Large intestine (tissue), 3 donors: Measurements from ENCODE around the gene FBXO34. TPM values are rescaled to one million over a fixed set of nuclear protein-coding genes. Genes with fewer than 3 reads are reported as not detected.
A peak's percentile ranks its signal among the peaks of the same experiment; 100 is the strongest.

Experiments used
- DNase-seq, 2 donors: peaks; one replicate each; pipeline versions ENCODE4 v3.0.0 to v3.0.0-alpha.2; 2013
- H3K27ac ChIP-seq: one replicate; pipeline ENCODE4 v1.5.1; 2013; ENCODE audit warnings: low read length
- H3K27me3 ChIP-seq: 2 replicates; pipeline ENCODE4 v1.6.1; 2013; ENCODE audit warnings: low read length; ENCODE audit not compliant: control insufficient read depth, insufficient read depth
- H3K36me3 ChIP-seq: 2 replicates; pipeline ENCODE4 v1.6.1; 2013; ENCODE audit warnings: low read length; ENCODE audit not compliant: control insufficient read depth, insufficient read depth
- H3K4me1 ChIP-seq: one replicate; pipeline ENCODE4 v1.6.1; 2013; ENCODE audit warnings: low read length; ENCODE audit not compliant: control insufficient read depth, insufficient read depth
- H3K4me3 ChIP-seq: one replicate; pipeline ENCODE4 v1.5.1; 2013; ENCODE audit warnings: low read length
- H3K9me3 ChIP-seq: one replicate; pipeline ENCODE4 v1.6.1; 2013; ENCODE audit warnings: mild to moderate bottlenecking, low read depth, low read length, moderate library complexity; ENCODE audit not compliant: control insufficient read depth
- WGBS: methylation state at CpG from one replicate; pipeline ENCODE4 v1.1.5; 2013; ENCODE audit warnings: low lambda C conversion rate; ENCODE audit not compliant: insufficient coverage; 5-methylcytosine and 5-hydroxymethylcytosine counted together
- polyA plus RNA-seq: library from polyadenylated mRNA; unstranded; fragments of 120-200 nt; gene quantifications from one replicate; pipeline ENCODE4 v1.2.1, GENCODE V29; 2013

FBXO34 gene
- polyA plus RNA-seq, 1 donor: 25.5 TPM

DNA sequence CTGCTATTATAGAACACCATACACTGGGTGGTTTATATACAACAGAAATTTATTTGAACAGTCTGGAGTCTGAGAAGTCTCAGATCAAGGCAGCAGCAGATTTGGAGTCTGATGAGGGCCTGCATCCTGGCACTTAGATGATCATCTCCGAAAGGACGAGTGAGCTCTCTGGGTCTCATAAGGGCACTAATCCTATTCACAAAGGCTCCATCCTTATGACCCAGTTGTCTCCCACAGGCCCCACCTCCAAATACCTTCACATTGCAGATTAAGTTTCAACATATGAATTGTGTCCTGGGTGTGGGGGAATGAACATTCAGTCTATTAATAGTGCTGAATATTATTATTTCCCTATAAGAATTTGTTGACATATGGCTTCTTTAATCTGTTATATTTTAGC is 53.6 kb downstream of the FBXO34 start:
- no peaks in the 10 kb centered on the region for H3K4me1 ChIP-seq
- no CpG with 5 or more reads among the region's 2 CpGs for WGBS
- H3K36me3 ChIP-seq: peaks cover 2% of the 10 kb centered on the region
- no peaks in the 10 kb centered on the region for H3K9me3 ChIP-seq
- H3K27me3 ChIP-seq: no peaks in the 10 kb centered on the region
- H3K27ac ChIP-seq: no peak overlapping the region
- H3K4me3 ChIP-seq: no peak overlapping the region
- DNase-seq: no peak

DNA sequence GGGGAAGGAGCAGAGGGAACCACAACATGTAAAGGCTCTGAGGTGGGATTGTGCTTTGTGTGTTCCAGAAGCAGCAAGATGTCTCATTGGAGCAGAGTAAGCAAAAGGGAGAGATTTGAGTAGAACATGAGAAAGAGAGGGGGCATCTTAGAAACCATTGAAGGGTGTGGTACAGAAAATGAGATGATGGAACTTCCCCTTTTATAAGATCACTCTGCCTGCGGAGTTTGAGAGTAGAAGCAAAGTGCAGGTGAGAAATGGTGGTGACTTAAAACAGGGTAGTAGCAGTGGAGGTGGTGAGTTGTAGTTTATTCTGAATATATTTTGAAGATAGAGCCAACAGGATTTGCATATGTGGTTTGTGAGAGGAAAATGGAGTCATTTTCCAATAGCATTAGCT is 56.0 kb downstream of the FBXO34 start:
- Histone ChIP-seq H3K27ac (no peak overlapping the region), H3K36me3 (no peaks in the 10 kb centered on the region), H3K4me1 (no peaks in the 10 kb centered on the region), H3K27me3 (no peaks in the 10 kb centered on the region), H3K4me3 (no peak overlapping the region), H3K9me3 (no peaks in the 10 kb centered on the region)
- no peak for DNase-seq
- no CpG with 5 or more reads among the region's 1 CpG for WGBS

GRCh38 chr14:55328317-55328716 is 57.1 kb downstream of the FBXO34 start:
- Histone ChIP-seq H3K4me3 (no peak overlapping the region), H3K9me3 (no peaks in the 10 kb centered on the region), H3K27me3 (no peaks in the 10 kb centered on the region), H3K36me3 (no peaks in the 10 kb centered on the region), H3K4me1 (peaks cover 7% of the 10 kb centered on the region), H3K27ac (no peak overlapping the region)
- no peak for DNase-seq
- WGBS: no CpG with 5 or more reads among the region's 3 CpGs

DNA sequence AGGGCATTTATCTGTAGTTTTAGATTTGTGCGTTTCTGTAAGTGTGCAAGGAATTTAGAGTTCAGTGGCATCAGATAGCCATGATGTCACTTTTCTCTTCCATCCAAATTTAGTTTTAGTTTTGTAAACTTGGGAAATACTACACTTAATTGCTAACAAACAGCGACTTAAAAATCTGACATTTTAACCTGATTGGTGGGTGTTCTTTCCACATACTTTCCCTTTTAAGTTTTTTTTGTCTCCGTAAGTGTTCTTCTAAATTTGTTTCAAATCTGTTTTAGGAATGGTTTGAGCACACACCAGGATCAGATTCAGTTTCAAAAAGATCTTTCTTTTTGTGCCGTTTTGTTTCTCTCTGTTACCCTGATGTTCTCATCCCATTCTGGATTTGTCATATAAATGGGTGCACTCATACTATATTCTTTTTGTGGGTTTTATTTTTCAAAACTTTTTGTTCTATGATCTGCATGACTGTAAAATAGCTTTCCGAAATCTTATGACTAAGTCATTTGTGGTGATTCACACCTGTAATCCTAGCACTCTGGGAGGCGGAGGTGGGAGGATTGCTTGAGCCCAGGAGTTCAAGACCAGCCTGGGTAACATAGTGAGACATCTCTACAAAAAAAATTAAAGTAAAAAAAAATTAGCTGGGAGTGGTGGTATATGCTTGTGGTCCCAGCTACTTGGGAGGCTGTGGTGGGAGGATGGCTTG is 58.9 kb downstream of the FBXO34 start:
- H3K4me1 ChIP-seq: peaks cover 22% of the 10 kb centered on the region
- H3K4me3 ChIP-seq: no peak overlapping the region
- H3K27me3 ChIP-seq: no peaks in the 10 kb centered on the region
- no peak for DNase-seq
- H3K9me3 ChIP-seq: no peaks in the 10 kb centered on the region
- WGBS: 83% methylated on average over 4 of the region's 6 CpGs
- no peak overlapping the region for H3K27ac ChIP-seq
- no peaks in the 10 kb centered on the region for H3K36me3 ChIP-seq

GRCh38 chr14:55332654-55333570 is 61.7 kb downstream of the FBXO34 start:
- DNase-seq: peak in 1 of 2 donors; percentile 56
- Histone ChIP-seq H3K27ac (peak overlapping the region; percentile 16), H3K36me3 (no peaks in the 10 kb centered on the region), H3K9me3 (no peaks in the 10 kb centered on the region), H3K27me3 (no peaks in the 10 kb centered on the region), H3K4me3 (no peak overlapping the region), H3K4me1 (peaks cover 28% of the 10 kb centered on the region)
- WGBS: 100% methylated on average over 1 of the region's 7 CpGs

DNA sequence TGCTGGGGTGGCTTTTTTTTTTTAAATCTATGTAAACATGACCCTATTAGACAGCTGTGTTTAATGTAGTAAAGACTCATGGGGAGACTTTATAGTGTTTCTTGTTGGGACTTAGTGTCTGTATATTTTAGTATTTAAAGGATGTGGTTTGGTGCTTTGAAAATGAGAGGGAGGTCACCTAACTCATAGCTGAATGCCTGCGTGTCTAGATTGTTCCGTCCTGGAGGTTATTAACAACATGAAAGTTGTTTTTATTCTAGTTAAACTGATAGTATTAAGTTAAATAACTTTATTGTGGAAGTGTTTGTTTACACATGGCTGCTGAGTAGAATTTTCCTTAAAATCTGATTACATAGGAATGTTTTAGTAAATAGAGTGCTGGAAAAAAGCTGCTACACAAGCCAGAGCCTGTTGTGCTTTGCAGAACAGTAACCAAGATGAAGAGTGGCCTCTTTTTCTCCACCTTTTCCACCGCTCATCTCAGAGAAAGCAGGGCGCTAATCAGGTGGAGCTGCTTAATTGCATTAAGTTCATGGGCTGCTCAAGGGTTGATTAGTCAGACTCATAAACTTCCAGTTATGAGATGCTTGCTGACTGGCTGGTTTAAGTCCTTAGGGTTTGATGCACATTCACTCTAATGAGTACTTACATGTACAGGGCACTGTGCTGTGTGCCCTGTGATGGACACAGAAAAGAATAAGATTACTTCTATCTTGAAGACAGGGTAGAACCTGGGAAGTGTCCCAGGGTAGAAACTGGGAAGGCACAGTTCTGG is 62.7 kb downstream of the FBXO34 start:
- peak in 1 of 2 donors; percentile 60 for DNase-seq
- H3K9me3 ChIP-seq: no peaks in the 10 kb centered on the region
- no CpG with 5 or more reads among the region's 4 CpGs for WGBS
- peak overlapping the region; percentile 14 for H3K27ac ChIP-seq
- H3K4me3 ChIP-seq: no peak overlapping the region
- H3K27me3 ChIP-seq: no peaks in the 10 kb centered on the region
- no peaks in the 10 kb centered on the region for H3K36me3 ChIP-seq
- peaks cover 28% of the 10 kb centered on the region for H3K4me1 ChIP-seq

DNA sequence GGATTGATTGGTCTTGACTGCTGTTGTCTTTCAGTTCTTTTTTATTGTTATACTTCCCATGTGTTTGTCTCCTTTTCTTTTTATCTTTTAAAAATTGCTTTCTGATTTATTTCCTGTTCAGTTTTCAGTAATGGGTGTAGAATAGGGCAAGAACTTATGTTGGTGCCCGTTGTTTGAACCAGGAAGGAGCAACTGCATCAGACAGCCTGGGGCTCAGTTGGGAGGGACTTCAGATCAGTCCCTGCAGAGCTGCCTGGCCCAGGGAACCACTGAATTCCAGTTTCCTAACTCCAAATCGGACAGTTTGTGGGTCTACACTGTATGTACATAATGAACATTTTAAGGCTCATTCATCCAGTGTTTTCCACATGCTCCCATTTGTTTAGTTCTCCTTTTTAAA is 64.9 kb downstream of the FBXO34 start:
- Histone ChIP-seq H3K36me3 (no peaks in the 10 kb centered on the region), H3K4me1 (peaks cover 28% of the 10 kb centered on the region), H3K27ac (no peak overlapping the region), H3K9me3 (no peaks in the 10 kb centered on the region), H3K27me3 (no peaks in the 10 kb centered on the region), H3K4me3 (no peak overlapping the region)
- no CpG with 5 or more reads among the region's 2 CpGs for WGBS
- DNase-seq: peak in 1 of 2 donors; percentile 60

GRCh38 chr14:55336691-55337090 is 65.5 kb downstream of the FBXO34 start:
- Histone ChIP-seq H3K4me1 (peaks cover 28% of the 10 kb centered on the region), H3K27ac (no peak overlapping the region), H3K36me3 (no peaks in the 10 kb centered on the region), H3K9me3 (no peaks in the 10 kb centered on the region), H3K4me3 (no peak overlapping the region), H3K27me3 (no peaks in the 10 kb centered on the region)
- no peak for DNase-seq
- no CpG with 5 or more reads among the region's 3 CpGs for WGBS

DNA sequence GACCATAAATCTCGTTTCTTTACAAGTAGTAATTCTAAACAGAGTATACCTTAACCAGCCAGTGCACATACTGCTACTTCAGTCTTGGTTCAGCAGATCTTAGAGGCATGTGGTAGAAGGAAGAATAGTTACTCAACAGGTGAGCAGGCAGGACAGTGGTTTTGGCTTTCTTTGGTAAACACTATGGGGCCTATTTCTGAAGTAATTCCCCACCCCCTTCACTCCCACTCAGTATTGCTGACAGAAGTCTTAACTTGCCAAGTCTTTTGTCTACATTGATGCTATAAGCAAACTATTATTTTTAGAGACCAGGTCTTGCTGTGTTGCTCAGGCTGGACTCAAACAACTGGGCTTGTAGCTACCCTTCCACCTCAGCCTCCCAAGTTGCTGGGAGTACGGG is 68.5 kb downstream of the FBXO34 start:
- Histone ChIP-seq H3K27ac (no peak overlapping the region), H3K4me1 (peaks cover 9% of the 10 kb centered on the region)
- no CpG with 5 or more reads among the region's 2 CpGs for WGBS

DNA sequence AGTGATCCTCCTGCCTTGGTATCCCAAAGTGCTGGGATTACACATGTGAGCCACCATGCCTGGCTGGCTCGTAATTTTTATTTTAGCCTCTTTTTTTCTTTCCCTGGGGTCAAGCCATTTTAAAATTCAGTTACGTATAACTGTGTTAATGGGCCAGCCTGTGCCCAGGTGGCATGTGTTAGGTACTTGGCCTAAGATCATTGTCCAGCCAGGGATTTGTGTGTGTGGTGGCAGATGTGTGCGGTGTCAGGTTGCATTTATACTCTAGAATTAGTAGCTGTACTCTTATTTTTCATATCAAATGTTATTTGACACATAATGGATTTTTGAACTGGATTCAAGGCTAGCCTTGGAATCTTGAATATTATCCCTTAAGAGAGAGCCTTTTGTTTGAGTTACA is 69.3 kb downstream of the FBXO34 start:
- WGBS: no CpG with 5 or more reads among the region's 3 CpGs
- H3K4me1 ChIP-seq: peaks cover 6% of the 10 kb centered on the region
- H3K36me3 ChIP-seq: no peaks in the 10 kb centered on the region
- no peak for DNase-seq
- no peak overlapping the region for H3K27ac ChIP-seq
- no peaks in the 10 kb centered on the region for H3K27me3 ChIP-seq
- no peak overlapping the region for H3K4me3 ChIP-seq
- no peaks in the 10 kb centered on the region for H3K9me3 ChIP-seq

More for the DNA sequence above, 68.5 kb downstream of the FBXO34 start:
- H3K9me3 ChIP-seq: no peaks in the 10 kb centered on the region
- H3K4me3 ChIP-seq: no peak overlapping the region
- no peak for DNase-seq
- no peaks in the 10 kb centered on the region for H3K36me3 ChIP-seq
- H3K27me3 ChIP-seq: no peaks in the 10 kb centered on the region
